Spleen (tissue), 7 donors: ENCODE measurements around the gene KHDRBS2.

Experiments used
- POLR2A ChIP-seq, 3 donors: fragments of 450-650 bp; IDR thresholded peaks; one replicate each; pipeline ENCODE4 v1.5.1; 2017; ENCODE audit warnings: antibody characterized with exemption in 3 of 3, mild to moderate bottlenecking in 1 of 3
- POLR2AphosphoS5 ChIP-seq, 3 donors: sonication (generic); formaldehyde crosslinking; IDR thresholded peaks; one replicate each; pipeline ENCODE4 v1.5.1; 2017; ENCODE audit warnings: antibody characterized with exemption in 3 of 3
- TF ChIP-seq, protein P1 (sequence below), 11 experiments: fragments of 200-600 bp in 7 of 11; fragments of 450-650 bp in 4 of 11; sonication (generic) in 4 of 11; IDR thresholded peaks in 8 of 11; conservative IDR thresholded peaks in 3 of 11; 1 replicate in 7 of 11; 2 replicates in 4 of 11; pipeline versions ENCODE4 v1.4.0 to v1.8.0; 2016 to 2021; ENCODE audit warnings: antibody characterized with exemption in 11 of 11, inconsistent platforms in 4 of 11, mild to moderate bottlenecking in 1 of 11
- donor health status: DM: no; HTN: no; CAD: no; lungs with moderate emphysema.
- donor health status: DM: no; HTN: no; CAD: no.
- donor health status: DM: no; HTN: no; CAD: no.

DNA sequence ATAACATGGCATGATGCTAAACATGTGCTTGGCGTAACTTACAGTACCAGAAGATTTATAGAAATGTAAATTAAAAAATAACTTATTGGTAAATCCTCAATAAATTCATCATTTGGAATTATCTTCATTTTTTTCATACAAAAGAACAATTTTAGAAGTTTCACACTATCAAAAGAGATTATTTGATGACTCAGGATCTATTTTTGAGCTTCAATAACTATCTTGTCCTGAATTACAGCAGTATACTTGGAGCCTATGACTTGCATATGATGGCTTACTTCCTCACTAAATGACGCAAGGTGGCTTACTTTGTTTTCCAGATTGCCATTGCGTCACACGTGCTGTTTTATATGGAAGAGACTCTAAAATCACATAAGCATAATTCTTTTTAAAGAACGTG, 49.2 kb downstream of the KHDRBS2 start:
- TF ChIP-seq, protein P1, sequence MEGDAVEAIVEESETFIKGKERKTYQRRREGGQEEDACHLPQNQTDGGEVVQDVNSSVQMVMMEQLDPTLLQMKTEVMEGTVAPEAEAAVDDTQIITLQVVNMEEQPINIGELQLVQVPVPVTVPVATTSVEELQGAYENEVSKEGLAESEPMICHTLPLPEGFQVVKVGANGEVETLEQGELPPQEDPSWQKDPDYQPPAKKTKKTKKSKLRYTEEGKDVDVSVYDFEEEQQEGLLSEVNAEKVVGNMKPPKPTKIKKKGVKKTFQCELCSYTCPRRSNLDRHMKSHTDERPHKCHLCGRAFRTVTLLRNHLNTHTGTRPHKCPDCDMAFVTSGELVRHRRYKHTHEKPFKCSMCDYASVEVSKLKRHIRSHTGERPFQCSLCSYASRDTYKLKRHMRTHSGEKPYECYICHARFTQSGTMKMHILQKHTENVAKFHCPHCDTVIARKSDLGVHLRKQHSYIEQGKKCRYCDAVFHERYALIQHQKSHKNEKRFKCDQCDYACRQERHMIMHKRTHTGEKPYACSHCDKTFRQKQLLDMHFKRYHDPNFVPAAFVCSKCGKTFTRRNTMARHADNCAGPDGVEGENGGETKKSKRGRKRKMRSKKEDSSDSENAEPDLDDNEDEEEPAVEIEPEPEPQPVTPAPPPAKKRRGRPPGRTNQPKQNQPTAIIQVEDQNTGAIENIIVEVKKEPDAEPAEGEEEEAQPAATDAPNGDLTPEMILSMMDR (IDR thresholded peaks at IDR 0.05 in 8 of 11, conservative IDR thresholded peaks at IDR 0.05 in 3 of 11): no peak
- TF ChIP-seq POLR2A (IDR thresholded peaks at IDR 0.05) (no peak), POLR2AphosphoS5 (IDR thresholded peaks at IDR 0.05) (no peak)
